Vagina (tissue), 2 donors: Measurements from ENCODE around the gene IRF2BPL.

Experiments used
- CTCF ChIP-seq, 3 experiments: fragments of 450-650 bp in 2 of 3; fragments of 200-600 bp in 1 of 3; sonication (generic) in 1 of 3; IDR thresholded peaks; one replicate each; pipeline ENCODE4 v1.5.1; 2017 to 2019; ENCODE audit warnings: antibody characterized with exemption in 3 of 3, mild to moderate bottlenecking in 2 of 3, moderate library complexity in 2 of 3
- POLR2A ChIP-seq, 2 donors: fragments of 450-650 bp; IDR thresholded peaks; one replicate each; pipeline ENCODE4 v1.6.1; 2017; ENCODE audit warnings: antibody characterized with exemption in 2 of 2, mild to moderate bottlenecking in 2 of 2, moderate library complexity in 2 of 2
- POLR2AphosphoS5 ChIP-seq, 2 donors: sonication (generic); formaldehyde crosslinking; IDR thresholded peaks; one replicate each; pipeline ENCODE4 v1.9.0; 2017; ENCODE audit warnings: antibody characterized with exemption in 2 of 2, mild to moderate bottlenecking in 2 of 2, low read depth in 1 of 2; ENCODE audit not compliant: insufficient read depth in 1 of 2

- TF ChIP-seq POLR2A (IDR thresholded peaks at IDR 0.05) (no peak), POLR2AphosphoS5 (IDR thresholded peaks at IDR 0.05; ENCODE audit: insufficient read depth in 1 of 2, low read depth in 1 of 2) (no peak), CTCF (IDR thresholded peaks at IDR 0.05) (no peak)
These were observed 10.8 kb downstream of the IRF2BPL start for GRCh38 chr14:77017666-77018065.
